Activated CD8-positive, alpha-beta T cell treated with anti-CD3 and anti-CD28 coated beads for 36 hours (primary cell): Measurements from ENCODE around the gene FANCG. TPM values are rescaled to one million over a fixed set of nuclear protein-coding genes. Genes with fewer than 3 reads are reported as not detected.

Experiments used
- ATAC-seq: fragments of 200-7000 bp; cut with Tn5 transposase; one replicate; pipeline ENCODE4 v1.10.0; 2021; ENCODE audit warnings: mild to moderate bottlenecking, moderate library complexity
- CTCF ChIA-PET: fragments of 350-600 bp; sonication (Branson Sonifier 250); formaldehyde crosslinking; loops from one replicate; lab custom pipeline; 2021; ENCODE audit warnings: antibody characterized with exemption; lab: Charles Lee
- POLR2A ChIA-PET: fragments of 350-600 bp; sonication (Branson Sonifier 250); formaldehyde crosslinking; loops from one replicate; lab custom pipeline; 2021; ENCODE audit warnings: antibody characterized with exemption; lab: Charles Lee
- DNase-seq: peaks from one replicate; pipeline ENCODE4 v3.0.0-alpha.2; 2020
- H3K27ac Mint-ChIP-seq: one replicate; pipeline ENCODE4 v1.8.0; 2021; ENCODE audit warnings: mild to moderate bottlenecking, mixed read lengths
- H3K27me3 Mint-ChIP-seq: one replicate; pipeline ENCODE4 v1.8.0; 2021; ENCODE audit warnings: mixed read lengths
- H3K36me3 Mint-ChIP-seq: one replicate; pipeline ENCODE4 v1.8.0; 2021; ENCODE audit warnings: low read depth, mixed read lengths
- H3K4me1 Mint-ChIP-seq: one replicate; pipeline ENCODE4 v1.8.0; 2021; ENCODE audit warnings: low read depth, mixed read lengths
- H3K4me3 Mint-ChIP-seq: one replicate; pipeline ENCODE4 v1.8.0; 2021; ENCODE audit warnings: mild to moderate bottlenecking, moderate library complexity, mixed read lengths
- H3K9me3 Mint-ChIP-seq: one replicate; pipeline ENCODE4 v1.8.0; 2021; ENCODE audit warnings: mixed read lengths
- CTCF ChIP-seq: fragments of 200-600 bp; IDR thresholded peaks from one replicate; pipeline ENCODE4 v1.8.0; 2022; ENCODE audit warnings: antibody characterized with exemption, mild to moderate bottlenecking
- intact Hi-C: fragments of 100-400 bp; cut with micrococcal nuclease; formaldehyde crosslinking; loops from one replicate; pipeline ENCODE4 v1.10.0; 2022
- total RNA-seq, 2 experiments: library from RNA; stranded (reverse); gene quantifications; one replicate each; pipeline ENCODE4 v1.2.3, GENCODE V29; 2021

The FANCG gene
- total RNA-seq, 2 experiments from 2014 or later = 91.5 to 94.0 TPM

- no peaks in the 10 kb centered on the region for H3K27me3 Mint-ChIP-seq
- ATAC-seq (no peak), DNase-seq (no peak)
- POLR2A ChIA-PET = interaction anchor here (1.1 kb wide), 1 partner anchor 11 kb away, joined by 3 read pairs; the partner anchor contains the start of gene PIGO
- H3K4me3 Mint-ChIP-seq = no peak overlapping the region
- H3K27ac Mint-ChIP-seq = no peak overlapping the region
- peaks cover 26% of the 10 kb centered on the region for H3K4me1 Mint-ChIP-seq
- intact Hi-C loops = no loop called here
- CTCF ChIA-PET = interaction anchor here (1.2 kb wide), 1 partner anchor 10 kb away, joined by 3 read pairs; no protein-coding TSS in a partner anchor
- no peaks in the 10 kb centered on the region for H3K9me3 Mint-ChIP-seq
- H3K36me3 Mint-ChIP-seq = peaks cover 3% of the 10 kb centered on the region
- TF ChIP-seq CTCF = no peak
Observed at GRCh38 chr9:35107297-35108290, 27.9 kb upstream of the FANCG start.

- H3K27ac Mint-ChIP-seq = no peak overlapping the region
- POLR2A ChIA-PET = interaction anchor here (1.1 kb wide), 1 partner anchor 26 kb away, joined by 3 read pairs; the partner anchor contains the start of gene FANCG
- no peak for TF ChIP-seq CTCF
Observed at GRCh38 chr9:35106343-35106730, 26.6 kb upstream of the FANCG start.

GRCh38 chr9:35105571-35106342 is 26.0 kb upstream of the FANCG start:
- no peak overlapping the region for H3K4me3 Mint-ChIP-seq
- intact Hi-C loops = no loop called here
- H3K9me3 Mint-ChIP-seq = no peaks in the 10 kb centered on the region
- H3K4me1 Mint-ChIP-seq = peaks cover 22% of the 10 kb centered on the region
- TF ChIP-seq CTCF = no peak
- no peak for DNase-seq
- no peaks in the 10 kb centered on the region for H3K27me3 Mint-ChIP-seq
- no peak overlapping the region for H3K27ac Mint-ChIP-seq
- CTCF ChIA-PET = interaction anchor here (1.1 to 1.4 kb wide), 3 partner anchors 9 to 12 kb away, joined by 3 read pairs; partner anchors contain the start of genes ATOSB and PIGO
- POLR2A ChIA-PET = interaction anchor here (1.1 to 1.8 kb wide), 2 partner anchors 26 to 34 kb away, joined by 3 to 5 read pairs; partner anchors contain the start of gene FANCG
- peaks cover 19% of the 10 kb centered on the region for H3K36me3 Mint-ChIP-seq
- no peak for ATAC-seq

More at GRCh38 chr9:35106343-35106730, 26.6 kb upstream of the FANCG start:
- DNase-seq = no peak
- Mint-ChIP-seq H3K4me1 (peaks cover 23% of the 10 kb centered on the region), H3K4me3 (no peak overlapping the region), H3K36me3 (peaks cover 14% of the 10 kb centered on the region), H3K9me3 (no peaks in the 10 kb centered on the region), H3K27me3 (no peaks in the 10 kb centered on the region)
- no peak for ATAC-seq
- intact Hi-C loops = no loop called here
- CTCF ChIA-PET = interaction anchor here (1.2 to 1.4 kb wide), 2 partner anchors 10 to 11 kb away, joined by 3 read pairs; partner anchors contain the start of gene ATOSB

- ChIA-PET POLR2A (interaction anchor here (0.6 to 3.9 kb wide), 3 partner anchors 9 to 33 kb away, joined by 4 to 40 read pairs (median 5); partner anchors contain the start of gene FANCG), CTCF (interaction anchor here (1.1 to 2.4 kb wide), 3 partner anchors 8 to 26 kb away, joined by 3 to 14 read pairs (median 4); partner anchors contain the start of genes FANCG and PIGO)
- Mint-ChIP-seq H3K4me1 (peaks cover 19% of the 10 kb centered on the region), H3K27me3 (no peaks in the 10 kb centered on the region), H3K27ac (no peak overlapping the region), H3K9me3 (no peaks in the 10 kb centered on the region), H3K4me3 (no peak overlapping the region), H3K36me3 (peaks cover 24% of the 10 kb centered on the region)
- DNase-seq = no peak
- no peak for TF ChIP-seq CTCF
- no peak for ATAC-seq
- intact Hi-C loops = no loop called here
Observed at GRCh38 chr9:35105126-35105525, 25.4 kb upstream of the FANCG start.
